GM18508 (cell line): ENCODE measurements around the gene SLX4.
"Not testable (repeated sequence)": the region's sequence is repeated elsewhere in the genome, so short reads cannot be mapped to it uniquely, and the experiment has no call there.

Experiments used
- ATAC-seq: cut with Tn5 transposase; IDR thresholded peaks from one replicate; pipeline ENCODE4 v1.9.1; 2021; ENCODE audit warnings: moderate number of reproducible peaks; ENCODE audit not compliant: insufficient read depth, unreplicated experiment

The SLX4 gene

GRCh38 chr16:3611146-3611975, at the start of gene SLX4:
SLX4 (minus strand) TSS chr16:3611606; CDS start chr16:3608964, 2,642 bp downstream.
- ATAC-seq = no peak

GRCh38 chr16:3659251-3659650, 47.8 kb upstream of the SLX4 start:
- ATAC-seq = no peak

GRCh38 chr16:3656491-3657468, 45.4 kb upstream of the SLX4 start:
- ATAC-seq = no peak

- ATAC-seq = not testable (repeated sequence)
These were observed 44.7 kb upstream of the SLX4 start for GRCh38 chr16:3656160-3656490.

GRCh38 chr16:3655396-3656159, 44.2 kb upstream of the SLX4 start:
- ATAC-seq = no peak

GRCh38 chr16:3655030-3655395, 43.6 kb upstream of the SLX4 start:
- no peak for ATAC-seq

GRCh38 chr16:3654249-3654991, 43.0 kb upstream of the SLX4 start, which contains the start of gene DNASE1:
DNASE1 (plus strand) TSS chr16:3654691; CDS start chr16:3655374, 683 bp downstream.
- no peak for ATAC-seq

GRCh38 chr16:3652373-3653195, 41.2 kb upstream of the SLX4 start:
- ATAC-seq = no peak

- ATAC-seq = no peak
These were observed 40.3 kb upstream of the SLX4 start for GRCh38 chr16:3651461-3652372.

- no peak for ATAC-seq
These were observed 39.3 kb upstream of the SLX4 start for GRCh38 chr16:3650631-3651265.

GRCh38 chr16:3646348-3646920, 35.0 kb upstream of the SLX4 start:
- ATAC-seq = no peak

GRCh38 chr16:3645504-3646347, 34.3 kb upstream of the SLX4 start:
- no peak for ATAC-seq

- ATAC-seq = no peak
These were observed 33.7 kb upstream of the SLX4 start for GRCh38 chr16:3645108-3645503.

- no peak for ATAC-seq
These were observed 31.8 kb upstream of the SLX4 start for GRCh38 chr16:3643095-3643730.

- ATAC-seq = no peak
These were observed 31.1 kb upstream of the SLX4 start for GRCh38 chr16:3642397-3643094.
